Loucy (cell line): ENCODE data around the gene PHKA1.

Experiments used
- EZH2phosphoT487 ChIP-seq: fragments of 200-600 bp; IDR thresholded peaks from 2 replicates; pipeline ENCODE4 v1.6.1; 2018; ENCODE audit warnings: antibody characterized with exemption, mild to moderate bottlenecking, moderate library complexity, borderline replicate concordance
- TF ChIP-seq, protein P1 (sequence below): fragments of 200-600 bp; sonication (generic); conservative IDR thresholded peaks from 2 replicates; pipeline ENCODE4 v1.5.1; 2014; ENCODE audit warnings: mild to moderate bottlenecking, antibody characterized with exemption, low read length

DNA sequence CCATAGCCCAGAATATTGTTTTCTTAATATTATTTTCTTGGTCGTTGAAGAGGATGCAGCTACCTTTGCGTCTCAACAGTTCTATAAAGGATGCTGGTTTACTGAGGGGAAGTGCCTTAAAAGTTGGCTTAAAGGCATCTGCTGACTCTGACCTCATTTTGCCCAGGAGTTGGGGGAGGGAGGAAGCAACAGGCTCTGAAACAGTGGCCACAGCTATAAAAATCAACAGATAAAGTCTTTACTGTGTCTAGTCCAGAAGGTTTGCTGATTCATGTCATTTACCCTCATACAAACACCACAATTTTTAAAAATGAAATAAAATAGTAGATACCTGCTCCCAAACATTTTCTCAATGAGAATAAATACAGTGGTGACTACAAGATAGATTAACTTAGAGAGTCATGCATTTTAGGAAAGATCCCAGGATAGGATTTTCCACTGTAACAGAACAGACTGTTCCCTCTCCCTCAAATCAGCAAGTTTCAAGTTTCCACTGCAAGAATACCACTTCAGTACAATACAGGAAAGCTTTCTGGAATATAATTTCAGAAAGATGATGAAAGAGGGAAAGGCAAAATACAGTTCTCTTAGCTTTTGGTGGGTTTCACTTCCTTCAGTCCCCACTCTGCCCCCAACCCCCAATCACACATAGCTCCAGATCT lies 1.9 kb downstream of the PHKA1 start:
- TF ChIP-seq, protein P1, sequence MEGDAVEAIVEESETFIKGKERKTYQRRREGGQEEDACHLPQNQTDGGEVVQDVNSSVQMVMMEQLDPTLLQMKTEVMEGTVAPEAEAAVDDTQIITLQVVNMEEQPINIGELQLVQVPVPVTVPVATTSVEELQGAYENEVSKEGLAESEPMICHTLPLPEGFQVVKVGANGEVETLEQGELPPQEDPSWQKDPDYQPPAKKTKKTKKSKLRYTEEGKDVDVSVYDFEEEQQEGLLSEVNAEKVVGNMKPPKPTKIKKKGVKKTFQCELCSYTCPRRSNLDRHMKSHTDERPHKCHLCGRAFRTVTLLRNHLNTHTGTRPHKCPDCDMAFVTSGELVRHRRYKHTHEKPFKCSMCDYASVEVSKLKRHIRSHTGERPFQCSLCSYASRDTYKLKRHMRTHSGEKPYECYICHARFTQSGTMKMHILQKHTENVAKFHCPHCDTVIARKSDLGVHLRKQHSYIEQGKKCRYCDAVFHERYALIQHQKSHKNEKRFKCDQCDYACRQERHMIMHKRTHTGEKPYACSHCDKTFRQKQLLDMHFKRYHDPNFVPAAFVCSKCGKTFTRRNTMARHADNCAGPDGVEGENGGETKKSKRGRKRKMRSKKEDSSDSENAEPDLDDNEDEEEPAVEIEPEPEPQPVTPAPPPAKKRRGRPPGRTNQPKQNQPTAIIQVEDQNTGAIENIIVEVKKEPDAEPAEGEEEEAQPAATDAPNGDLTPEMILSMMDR, result no peak
- no peak for TF ChIP-seq EZH2phosphoT487
